Activated CD4-positive, CD25-positive, alpha-beta regulatory T cell treated with anti-CD3 and anti-CD28 coated beads, Interleukin-2, amount 50 U/mL, for 16 hours (primary cell): ENCODE measurements around the gene KERA.

Experiments
- DNase-seq: peaks from one replicate; pipeline ENCODE4 v3.0.0-alpha.2; 2020; ENCODE audit warnings: low read depth, low spot score

Gene KERA

GRCh38 chr12:91073426-91073825, 15.6 kb upstream of the KERA start:
- DNase-seq = no peak

GRCh38 chr12:91072931-91073330, 15.1 kb upstream of the KERA start:
- DNase-seq = no peak

DNA sequence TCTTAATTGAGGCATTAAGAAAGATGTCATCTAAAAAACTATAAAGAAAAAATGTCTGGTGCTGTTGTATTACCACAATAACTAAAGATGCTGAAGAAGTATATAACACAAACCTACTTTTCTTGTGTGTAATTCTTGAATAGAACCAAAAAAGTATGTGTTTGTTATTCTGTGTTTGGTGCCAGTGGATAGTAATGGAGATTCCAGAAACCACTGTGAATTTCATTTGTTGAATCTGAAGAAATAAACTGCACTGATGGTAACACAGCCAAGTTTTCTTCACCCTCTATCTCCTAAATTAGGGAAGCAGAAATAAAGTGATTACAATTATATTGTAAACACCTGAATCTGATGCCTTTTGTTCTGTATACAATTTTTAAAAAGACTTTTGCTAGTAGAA, 13.1 kb upstream of the KERA start:
- no peak for DNase-seq

- DNase-seq = no peak
Measured at GRCh38 chr12:91065396-91065795, 7.6 kb upstream of the KERA start.

DNA sequence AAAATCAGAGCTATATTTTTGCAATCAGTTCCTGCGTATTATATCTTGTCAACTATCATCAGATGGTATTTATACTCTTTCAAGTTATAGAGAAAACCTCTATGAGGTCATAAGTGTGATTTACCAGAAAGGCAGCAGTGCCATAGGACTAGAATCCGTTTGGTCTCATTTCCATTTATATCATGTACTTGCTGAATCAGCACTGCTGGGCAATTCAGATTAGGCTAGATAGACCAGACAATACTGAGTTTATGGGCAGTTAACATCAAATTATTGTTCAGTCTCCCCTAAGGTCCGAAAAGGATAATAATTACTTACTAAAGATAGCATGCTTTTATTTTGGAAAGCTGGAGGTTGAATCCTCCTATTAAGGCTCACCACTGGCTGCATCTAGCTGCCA, 6.8 kb upstream of the KERA start:
- no peak for DNase-seq

DNA sequence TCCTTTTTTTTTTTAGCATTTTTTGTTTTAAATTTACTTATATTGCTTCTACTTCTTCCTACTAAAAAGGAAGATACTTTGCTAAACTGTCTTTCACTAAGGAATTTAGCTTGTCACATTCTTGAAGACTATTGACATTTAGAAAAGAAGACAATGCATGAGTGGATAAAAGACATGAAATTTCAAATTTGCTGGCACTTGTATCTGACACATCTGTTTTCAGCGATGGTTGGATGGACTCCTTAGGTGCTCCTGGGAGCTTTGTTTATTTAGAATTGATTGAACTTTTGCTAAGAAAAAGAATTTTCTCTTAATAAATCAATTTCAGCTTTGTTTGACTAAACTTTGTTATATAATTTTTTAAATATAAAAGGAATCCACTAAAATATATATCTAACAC, 3.3 kb upstream of the KERA start:
- no peak for DNase-seq

- DNase-seq = no peak
Measured at GRCh38 chr12:91059211-91059610, 1.4 kb upstream of the KERA start.

DNA sequence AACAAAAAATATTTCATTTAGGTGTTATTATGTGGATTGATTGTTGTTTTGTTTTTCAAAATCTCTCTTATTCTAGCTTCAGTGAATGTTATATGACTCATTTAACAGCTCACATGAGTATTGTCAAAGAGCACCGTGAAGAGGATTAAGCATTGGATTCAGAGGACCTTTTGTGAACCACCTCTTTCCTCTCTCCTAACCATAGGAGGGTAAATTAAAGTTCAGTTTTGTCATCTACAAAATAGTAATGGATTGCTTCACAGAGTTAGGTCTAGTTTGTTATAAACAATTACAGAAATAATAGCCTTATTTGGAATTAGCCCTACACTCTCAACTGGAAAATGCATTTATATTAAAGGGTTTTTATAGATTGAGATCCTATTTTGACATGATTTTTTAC, 962 bp upstream of the KERA start:
- DNase-seq = no peak

GRCh38 chr12:91056488-91056887, 1.3 kb downstream of the KERA start:
- DNase-seq = no peak

DNA sequence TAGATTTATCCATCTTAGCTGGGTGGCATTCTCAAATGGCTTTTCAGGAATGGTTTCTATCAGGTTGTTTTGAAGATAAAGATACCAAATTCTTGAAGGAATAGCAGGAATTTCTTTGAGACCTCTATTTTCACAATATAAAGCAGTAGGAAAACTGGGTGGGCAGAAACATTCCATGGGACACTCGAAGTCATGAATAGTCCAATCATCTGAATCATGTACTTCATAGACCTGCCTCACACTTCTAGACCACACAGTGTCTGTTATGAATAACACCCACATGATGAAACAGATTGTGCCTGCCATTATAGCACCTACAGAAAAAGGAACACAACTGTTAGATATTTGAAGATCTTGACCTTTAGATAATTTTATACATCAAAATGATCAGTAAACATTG, 1.8 kb downstream of the KERA start:
- no peak for DNase-seq

DNA sequence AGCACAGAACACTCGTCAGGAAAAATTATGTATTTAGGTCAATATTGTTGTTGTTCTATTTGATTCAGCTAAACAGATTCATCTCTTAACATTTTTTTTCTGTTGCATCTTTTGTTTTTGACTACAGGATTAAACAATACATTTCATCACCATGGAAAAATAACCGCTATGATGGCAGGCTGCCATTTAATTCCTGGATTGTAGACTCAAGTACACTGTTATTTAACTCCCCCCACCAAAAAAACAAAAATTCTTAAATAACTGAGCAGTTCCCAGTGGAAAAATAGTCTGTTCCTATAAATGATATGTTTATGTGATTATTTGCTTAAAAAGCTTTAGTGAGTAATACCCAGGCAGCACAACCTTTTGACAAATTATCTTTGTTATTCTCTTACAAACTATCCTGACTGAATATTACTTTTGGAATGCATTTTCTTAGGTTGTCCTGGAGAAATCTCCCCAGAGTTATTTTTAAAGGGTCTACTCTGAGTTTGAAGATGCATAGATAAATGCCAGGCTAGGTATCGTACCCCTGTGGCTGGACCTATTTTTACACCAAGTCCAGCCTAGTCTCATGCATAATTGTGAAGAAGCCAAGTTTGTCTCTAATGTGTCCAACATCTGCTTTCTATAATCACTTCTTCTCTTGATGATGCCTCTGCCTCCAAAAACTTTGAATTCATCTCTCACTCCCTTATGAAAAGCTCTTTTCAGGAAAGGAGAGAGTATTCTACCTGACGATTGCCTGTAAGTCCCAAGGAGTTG, 3.7 kb downstream of the KERA start:
- no peak for DNase-seq

DNA sequence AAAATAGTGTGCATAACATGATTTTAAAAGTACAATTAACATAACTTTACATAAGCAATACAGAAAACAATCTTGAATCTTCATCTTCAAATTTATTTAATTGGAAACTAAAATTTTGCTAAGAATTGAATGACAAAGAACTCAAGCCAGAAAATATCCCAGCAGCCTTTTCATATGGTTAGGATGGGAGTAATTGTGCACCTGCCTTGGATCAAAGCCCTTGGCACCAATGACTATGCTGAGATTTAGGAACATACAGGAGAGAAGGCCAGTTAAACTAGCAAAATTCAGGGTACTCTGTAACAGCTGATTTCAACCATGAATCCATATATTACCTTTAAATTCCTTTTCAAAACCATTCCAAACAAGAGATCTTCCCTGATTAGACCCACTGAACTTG, 5.8 kb downstream of the KERA start:
- no peak for DNase-seq

DNA sequence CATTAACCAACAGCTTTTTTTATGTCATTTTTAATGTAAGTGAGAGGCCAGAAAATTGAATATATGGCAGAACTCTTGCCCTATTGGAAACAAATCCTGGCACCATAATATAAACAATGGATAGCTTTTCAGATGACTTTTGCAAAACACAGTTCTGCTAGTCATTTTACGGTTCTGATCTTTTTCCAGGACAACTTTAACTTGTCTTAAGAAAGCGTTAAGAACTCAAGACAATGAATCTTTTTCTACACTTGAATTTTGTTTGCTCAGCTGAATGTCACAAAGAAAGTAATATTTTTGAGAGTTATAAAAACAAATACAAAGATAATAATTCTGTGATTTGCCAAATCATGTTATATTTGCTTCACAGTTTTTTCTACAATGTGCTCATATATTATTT, 13.2 kb downstream of the KERA start:
- no peak for DNase-seq

DNA sequence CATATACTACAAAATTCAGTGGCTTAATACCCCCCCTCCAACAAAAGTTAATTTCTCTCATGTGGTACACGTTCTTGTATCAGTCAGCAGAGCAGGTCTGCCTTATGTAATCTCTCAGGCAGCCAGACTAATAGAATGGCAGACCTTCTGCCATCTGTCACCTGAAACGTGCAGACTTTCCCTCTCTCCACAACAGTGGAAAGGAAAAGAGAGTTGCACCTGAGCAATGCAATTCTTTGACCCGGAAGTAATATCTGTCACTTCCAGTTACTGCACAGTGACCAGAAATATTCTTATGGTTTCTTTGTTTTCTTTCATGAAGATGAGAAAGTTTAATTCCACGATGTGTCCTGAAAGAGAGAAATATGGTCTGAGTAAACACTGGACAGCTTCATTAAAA, 14.4 kb downstream of the KERA start:
- no peak for DNase-seq

DNA sequence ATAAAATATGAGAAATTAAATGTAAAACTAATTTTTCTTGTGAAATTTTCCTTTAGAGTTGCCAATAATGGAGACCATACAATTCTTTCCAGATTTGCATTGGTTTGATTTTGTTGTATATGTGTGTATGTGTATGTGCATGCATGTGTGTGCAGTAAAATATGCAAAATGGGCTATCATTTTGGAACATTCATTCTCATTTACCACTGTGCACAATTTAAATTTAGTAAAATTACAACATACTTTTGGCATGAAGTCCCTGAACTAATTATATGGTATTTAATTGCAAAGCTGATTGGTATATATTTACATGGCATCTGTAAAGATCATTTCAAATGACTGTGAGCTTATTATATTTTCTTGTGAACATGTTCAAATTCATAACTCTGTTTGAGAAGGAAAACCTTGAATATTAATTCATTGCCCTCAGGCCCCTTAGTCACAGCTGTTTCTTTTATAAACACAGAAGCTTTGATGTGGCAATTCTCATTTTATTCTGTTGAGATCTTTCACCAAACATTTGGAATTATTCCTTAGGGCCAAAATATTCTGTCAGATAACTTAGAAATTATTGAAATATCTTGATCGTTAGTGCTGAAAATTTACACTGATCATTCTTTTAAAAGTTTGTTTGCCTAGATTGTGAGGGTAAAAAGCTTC, 17.6 kb downstream of the KERA start:
- no peak for DNase-seq

DNA sequence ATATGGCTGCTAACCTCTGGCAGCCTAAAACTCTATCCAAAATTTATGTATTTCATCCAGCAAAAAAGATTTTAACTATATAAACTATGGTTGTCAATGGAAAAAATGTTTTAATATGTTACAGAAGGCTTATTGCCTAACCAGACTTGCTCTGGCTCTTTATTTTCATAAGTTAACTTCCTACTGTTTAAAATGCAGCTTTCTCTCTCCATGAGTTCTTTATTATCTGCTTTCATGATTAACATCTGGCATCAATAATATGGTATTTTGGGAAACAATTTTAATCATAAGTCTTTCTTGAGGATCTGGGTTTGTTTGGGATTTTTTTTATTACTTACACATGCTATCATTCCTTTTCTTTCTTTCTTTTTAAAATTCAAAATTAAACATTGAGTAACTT, 20.5 kb downstream of the KERA start:
- no peak for DNase-seq

DNA sequence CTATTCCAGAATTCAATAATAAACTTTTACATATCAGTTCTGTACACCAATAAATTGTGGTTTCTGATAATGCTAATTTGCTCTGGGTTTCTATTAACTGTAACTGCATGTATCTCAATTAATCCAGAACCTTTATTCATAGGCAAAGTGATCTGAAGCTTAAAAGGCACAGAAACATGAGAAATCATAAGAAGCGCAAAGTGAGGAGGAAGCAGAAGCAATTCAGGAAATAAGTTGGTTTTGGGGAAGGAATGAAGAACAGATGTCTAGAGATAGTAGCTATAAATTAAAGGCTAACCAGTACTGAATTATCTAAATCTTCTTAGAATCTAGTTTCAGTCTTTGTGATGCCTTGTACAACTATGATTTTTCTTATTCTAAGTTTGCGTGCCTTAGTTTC, 24.6 kb downstream of the KERA start:
- DNase-seq = no peak

GRCh38 chr12:91023326-91024004, 34.4 kb downstream of the KERA start:
- DNase-seq = no peak

DNA sequence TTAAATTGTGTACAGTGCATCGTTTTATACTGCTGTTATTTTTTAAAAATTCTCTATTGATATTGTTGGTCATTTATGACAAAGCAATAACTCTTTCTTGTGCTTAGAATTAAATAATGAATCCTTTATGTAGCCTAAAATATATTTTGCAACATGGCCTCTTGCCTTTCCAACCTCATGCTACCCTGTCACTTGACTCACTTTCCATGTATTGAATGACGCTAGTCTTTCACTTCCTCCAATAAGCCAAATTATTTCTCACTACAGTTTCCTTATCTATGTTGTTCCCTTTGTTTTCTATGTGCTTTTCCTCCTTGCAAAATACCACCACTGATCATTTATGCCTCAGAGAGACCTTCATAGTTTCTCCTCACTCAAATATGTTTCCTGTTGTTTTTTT, 36.7 kb downstream of the KERA start:
- DNase-seq = no peak

GRCh38 chr12:91019455-91019854, 38.4 kb downstream of the KERA start:
- no peak for DNase-seq

DNA sequence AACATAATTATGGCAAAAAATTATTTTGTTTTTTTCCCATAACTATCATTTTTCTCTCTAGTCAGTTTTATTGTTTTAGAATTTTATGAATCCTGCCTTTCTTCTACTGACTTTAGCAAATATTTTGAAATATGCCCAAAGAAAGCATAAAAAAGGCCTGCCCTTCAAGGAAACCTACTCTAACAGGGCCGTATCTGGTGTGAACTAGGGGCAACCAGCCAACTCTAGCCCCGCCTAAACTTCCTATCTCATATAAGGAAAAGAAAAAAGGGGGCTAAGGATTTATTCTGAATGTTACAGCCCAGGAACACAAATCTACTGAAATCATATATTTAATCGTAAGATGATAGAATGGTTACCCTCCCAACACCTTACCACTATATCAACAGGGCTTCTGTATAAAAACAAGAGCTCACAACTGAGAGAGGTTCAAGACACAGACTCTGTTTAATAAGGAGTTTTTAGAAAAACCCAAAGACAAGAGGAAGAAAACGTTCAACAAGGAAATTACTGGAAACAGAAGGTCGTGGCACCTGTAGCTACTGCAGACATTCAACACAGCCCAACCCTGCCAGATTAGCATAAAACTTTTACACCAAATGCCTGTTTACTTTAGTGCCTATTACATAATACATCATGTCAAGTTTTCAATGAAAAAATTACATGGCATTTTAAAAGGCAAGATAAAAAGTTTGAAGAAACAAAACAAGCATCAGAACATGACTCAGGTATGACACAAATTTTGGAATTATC, 40.1 kb downstream of the KERA start:
- DNase-seq = no peak

DNA sequence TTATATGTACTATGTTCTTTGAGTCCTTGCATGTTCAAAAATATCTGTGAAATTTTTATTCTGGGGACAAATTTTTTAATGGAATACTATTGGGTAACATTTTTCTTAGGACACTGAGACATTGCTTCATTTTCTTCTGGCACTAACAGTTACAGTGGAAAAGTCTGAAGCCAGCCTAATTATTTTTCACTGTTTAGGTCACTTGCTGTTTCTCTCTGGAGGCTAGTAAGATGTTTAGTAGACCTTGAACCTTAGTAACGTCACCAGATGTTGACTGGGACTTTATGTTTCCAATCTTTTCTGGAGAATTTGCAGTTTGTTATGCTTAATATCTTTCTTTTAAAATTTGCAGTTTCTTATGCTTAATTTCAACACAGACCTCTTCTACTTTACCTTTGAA, 40.8 kb downstream of the KERA start:
- no peak for DNase-seq
